ENCODE measurements around the gene TICAM2.

TICAM2 gene

GRCh38 chr5:115535479-115536035, 66.7 kb downstream of the TICAM2 start:
- no peak overlapping the region for H3K27ac ChIP-seq
- no peak for DNase-seq (ENCODE audit: low spot score)
- no peak overlapping the region for H3K4me3 ChIP-seq
- TF ChIP-seq CTCF (IDR thresholded peaks at IDR 0.05) = no peak

GRCh38 chr5:115532517-115532916, 69.8 kb downstream of the TICAM2 start:
- DNase-seq (ENCODE audit: low spot score) = no peak
- no peak overlapping the region for H3K27ac ChIP-seq
- TF ChIP-seq CTCF (IDR thresholded peaks at IDR 0.05) = no peak
- H3K4me3 ChIP-seq = no peak overlapping the region

- DNase-seq (ENCODE audit: low spot score) = no peak
- Histone ChIP-seq H3K27ac (no peak overlapping the region), H3K4me3 (no peak overlapping the region)
- TF ChIP-seq CTCF (IDR thresholded peaks at IDR 0.05) = no peak
Measured at GRCh38 chr5:115531787-115532367, 70.4 kb downstream of the TICAM2 start.

- Histone ChIP-seq H3K27ac (no peak overlapping the region), H3K4me3 (no peak overlapping the region)
- no peak for DNase-seq (ENCODE audit: low spot score)
- no peak for TF ChIP-seq CTCF (IDR thresholded peaks at IDR 0.05)
Measured at GRCh38 chr5:115531380-115531779, 70.9 kb downstream of the TICAM2 start.

GRCh38 chr5:115530426-115530825, 71.9 kb downstream of the TICAM2 start:
- DNase-seq (ENCODE audit: low spot score) = no peak
- no peak for TF ChIP-seq CTCF (IDR thresholded peaks at IDR 0.05)
- Histone ChIP-seq H3K4me3 (peak overlapping the region; percentile 47), H3K27ac (no peak overlapping the region)
